NCI-H1417 treated with DMSO at 0.1 percent for 48 hours (cell line): ENCODE data around the gene AVEN.
"Not testable (repeated sequence)": the region's sequence is repeated elsewhere in the genome, so short reads cannot be mapped to it uniquely, and the experiment has no call there.

Source experiments
- DNase-seq: peaks from one replicate; lab custom pipeline; 2025; lab: John Stamatoyannopoulos, UW

The AVEN gene

DNA sequence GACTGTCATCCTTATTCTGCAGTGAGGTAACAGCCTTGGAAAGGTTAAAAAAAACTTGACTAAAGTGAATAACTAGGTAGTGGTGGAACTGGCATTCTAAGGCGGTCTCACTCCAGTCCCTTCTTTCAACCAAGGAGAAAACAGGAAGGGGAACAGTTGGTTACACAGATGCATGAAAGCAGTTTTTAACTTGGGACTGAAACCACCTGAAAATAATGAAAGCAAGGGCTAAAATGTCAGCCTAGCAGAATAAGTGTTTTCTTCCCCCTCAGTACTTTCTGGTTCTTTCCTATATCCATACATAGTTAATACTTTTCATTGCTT lies 748 bp upstream of the AVEN start:
- DNase-seq = no peak

DNA sequence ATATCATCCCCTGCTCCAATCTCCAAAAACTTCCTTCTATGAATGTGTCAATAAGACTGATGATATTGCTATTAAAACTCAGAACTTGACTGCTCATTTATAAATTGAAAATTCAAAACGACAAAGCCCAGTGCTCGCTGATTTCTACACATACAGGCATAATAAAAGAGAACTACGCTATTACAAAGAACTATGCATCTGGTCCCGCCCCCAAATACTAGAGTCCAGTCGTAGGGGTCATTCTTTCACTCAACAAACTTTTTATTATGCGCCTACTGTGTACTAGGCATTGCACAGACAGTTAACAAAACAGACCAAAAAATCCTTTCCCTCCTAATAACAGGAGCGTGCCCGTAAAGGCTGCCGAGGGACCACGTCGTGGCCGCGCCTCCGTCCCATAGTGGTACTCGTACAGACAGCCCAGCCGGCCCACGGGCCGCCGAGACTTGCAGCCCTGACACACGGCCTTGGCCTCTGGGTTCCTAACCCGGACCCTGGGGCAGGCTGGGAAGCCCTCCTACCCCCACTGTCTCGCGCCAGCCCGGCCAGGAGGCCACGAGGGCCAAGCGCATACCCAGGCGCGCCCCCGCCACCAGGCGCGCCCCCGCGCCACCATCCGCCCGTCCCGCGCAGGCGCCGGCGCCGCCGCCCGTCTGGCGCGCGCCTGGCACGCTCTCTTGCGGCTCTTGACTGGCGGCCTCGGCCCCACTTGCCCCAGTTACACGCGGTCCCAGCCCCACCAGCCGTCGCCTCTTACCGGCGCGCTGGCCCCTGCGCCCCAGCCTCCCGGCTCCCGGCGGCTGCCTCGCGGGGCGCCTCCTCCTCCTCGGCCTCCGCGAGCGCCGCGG lies 757 bp downstream of the AVEN start:
- peak; percentile 51 for DNase-seq

DNA sequence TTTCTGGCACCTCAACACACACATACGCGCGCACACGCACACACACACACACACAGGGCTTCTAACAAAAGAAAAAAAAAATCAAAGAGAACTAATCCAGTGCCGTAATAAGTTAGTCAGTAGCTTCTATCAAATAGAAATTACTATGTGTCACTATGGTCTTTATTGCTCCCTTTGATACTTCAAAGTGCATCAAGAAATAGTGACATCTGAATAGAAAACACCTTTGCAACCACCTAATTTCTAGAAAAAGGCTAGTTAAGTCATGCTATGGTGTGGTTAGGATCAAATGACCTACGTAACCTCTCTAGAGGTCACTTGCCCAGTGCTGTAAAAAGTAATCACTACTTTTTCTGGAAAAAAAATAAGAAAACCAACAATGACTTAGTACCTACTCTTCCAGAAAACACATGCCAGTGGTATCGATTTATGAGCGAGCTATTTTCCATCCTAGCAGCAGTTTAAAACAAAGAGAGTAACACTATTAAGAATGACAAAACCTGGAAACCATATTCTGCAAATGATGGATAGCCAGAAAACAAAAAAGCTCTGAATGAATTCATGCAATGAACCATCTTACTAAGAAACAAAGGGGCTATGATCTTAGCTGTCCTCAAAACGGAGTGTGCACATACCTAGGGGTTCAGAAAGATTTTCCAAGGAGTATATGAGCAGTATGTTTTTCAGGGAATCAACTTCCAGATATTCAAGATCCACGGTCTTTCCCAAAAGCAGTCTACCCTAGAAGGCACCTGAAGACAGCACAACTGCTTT lies 6.8 kb downstream of the AVEN start:
- no peak for DNase-seq

DNA sequence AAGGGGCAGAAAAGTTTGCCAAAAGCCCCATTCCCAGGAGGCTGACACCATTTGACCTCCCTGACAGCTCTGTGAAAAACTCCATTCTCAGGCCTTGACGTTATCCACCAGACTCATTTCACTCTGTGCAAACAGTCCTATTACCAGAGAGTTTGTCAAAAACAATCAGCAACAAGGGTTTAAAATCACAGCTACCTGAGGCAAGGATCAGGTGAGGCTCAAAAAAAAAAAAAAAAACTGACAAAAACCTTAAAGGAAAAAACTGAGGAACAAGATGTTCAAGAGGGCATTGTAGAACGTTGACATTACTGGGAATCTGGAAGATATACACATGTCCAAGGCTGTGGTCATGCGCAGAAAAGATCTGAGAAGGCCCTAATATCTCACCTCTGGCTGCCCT lies 11.4 kb downstream of the AVEN start:
- no peak for DNase-seq

DNA sequence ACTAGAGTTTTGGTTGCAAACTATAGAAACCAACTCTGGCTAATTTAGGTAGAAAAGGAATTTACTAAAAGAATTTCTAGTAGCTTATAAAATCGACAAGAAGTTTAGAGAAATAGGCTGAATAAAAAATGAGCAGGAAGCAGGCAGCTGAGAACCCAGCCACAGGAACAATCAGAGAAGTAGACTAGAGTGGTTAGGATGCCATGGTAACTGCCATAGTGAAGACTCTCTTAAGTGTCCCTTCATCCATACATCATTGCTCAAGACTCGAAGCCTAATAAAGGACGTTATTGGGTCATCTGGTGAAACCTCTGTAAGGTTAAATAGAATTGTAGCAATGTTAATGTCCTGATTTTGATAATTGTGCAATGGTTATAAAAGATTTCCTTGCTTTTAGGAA lies 13.8 kb downstream of the AVEN start:
- no peak for DNase-seq

DNA sequence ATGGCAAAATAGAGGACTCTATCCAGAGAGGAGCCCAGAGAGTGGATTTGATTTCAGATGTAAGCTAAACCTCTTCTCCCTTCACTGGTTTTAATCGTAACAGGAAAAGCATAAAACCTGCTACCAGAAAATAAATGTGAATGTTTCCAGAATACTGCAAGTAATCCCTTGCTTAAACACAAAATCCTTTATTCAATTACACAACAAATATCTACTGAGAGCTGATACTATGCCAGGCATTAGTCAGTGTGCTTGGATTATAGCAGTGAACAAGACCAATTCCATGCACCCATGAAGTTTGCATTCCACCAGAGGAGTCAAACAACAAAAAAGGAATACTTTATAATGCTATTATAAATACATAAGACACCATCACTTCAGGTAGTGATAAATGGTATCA lies 15.1 kb downstream of the AVEN start:
- DNase-seq = no peak

DNA sequence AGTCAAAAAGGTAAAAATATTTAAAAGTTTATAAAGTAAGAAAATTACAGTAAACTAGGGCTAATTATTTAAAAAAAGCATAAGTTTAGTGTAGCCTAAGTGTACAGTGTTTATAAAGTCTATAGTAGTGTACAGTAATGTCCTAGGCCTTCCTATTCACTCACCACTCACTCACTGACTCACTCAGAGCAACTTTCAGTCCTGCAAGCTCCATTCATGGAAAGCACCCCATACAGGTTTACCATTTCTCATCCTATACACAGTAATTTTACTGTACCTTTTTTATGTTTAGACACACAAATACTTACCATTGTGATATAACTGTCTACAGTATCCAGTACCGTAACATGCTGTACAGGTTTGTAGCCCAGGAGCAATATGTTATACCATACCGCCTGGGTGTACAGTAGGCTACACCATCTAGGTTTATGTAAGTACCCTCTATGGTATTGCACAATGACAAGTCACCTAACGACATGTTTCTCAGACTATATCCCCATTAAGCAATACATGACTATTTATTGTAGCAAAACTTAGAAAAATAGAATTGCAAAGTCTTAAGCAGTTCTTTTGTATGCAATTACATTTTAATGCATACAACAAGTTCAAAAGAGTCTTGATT lies 19.5 kb downstream of the AVEN start:
- DNase-seq = no peak

DNA sequence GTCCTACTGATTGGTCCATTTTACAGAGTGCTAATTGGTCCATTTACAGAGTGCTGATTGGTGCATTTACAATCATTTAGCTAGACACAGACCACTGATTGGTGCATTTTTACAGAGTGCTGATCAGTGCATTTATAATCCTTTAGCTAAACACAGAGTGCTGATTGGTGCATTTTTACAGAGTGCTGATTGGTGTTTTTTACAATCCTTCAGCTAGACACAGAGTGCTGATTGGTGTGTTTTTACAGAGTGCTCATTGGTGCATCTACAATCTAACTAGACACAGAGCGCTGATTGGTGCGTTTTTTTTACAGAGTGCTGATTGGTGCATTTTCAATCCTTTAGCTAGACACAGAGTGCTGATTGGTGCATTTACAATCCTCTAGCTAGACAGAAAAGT lies 20.3 kb downstream of the AVEN start:
- DNase-seq = not testable (repeated sequence)

DNA sequence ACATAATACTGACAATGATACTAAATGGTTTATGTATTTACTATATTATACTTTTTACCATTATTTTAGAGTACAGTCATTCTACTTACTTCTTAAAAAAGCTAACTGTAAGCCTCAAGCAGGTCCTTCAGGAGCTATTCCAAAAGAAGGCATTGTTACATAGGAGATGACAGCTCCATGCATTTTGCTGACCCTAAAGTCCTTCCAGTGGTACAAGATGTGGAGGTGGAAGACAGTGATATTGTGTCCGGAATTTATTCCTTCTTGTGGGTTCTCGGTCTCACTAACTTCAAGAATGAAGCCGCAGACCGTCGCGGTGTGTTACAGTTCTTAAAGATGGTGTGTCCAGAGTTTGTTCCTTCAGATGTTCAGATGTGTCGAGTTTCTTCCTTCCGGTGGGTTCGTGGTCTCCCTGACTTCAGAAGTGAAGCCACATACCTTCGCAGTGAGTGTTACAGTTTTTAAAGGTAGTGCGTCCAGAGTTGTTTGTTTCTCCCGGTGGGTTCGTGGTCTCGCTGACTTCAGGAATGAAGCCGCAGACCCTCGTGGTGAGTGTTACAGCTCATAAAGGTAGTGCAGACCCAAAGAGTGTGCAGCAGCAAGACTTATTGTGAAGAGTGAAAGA lies 20.9 kb downstream of the AVEN start:
- no peak for DNase-seq

DNA sequence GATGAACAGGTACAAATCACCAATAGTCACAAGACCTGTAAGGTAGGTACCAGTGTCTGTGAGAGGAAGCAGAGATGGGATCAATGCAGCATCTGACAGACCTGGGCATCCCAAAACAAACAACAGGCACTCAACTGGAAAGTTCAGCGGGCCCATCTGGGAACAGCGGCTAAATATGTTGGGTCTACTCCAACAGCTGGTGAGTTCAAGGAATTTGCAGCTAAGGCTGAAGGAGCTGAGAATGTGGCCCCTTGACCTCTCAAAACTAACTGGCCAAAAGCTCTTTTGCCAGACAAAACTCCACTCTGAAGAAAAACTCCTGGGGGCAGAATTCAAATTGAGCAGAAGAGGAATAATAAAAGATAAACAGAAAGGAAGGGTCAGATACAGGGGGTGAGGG lies 24.4 kb downstream of the AVEN start:
- DNase-seq = no peak

DNA sequence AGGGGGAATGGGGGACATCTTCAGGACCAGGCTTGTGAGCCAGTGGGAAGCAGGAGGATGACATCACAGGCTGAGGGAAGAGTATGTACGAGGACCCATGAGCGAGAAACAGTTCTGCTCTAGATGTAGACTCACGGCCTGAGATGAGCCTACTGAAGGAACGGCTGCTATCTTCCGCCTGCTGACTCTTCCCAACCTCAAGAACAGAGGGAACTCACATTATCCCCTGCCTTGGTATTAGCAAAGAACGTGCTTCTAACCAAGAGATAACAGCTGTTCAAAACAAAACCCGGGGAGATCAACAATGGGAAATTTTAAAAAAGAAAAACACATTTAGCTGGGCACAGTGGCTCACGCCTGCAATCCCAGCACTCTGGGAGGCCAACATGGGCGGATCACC lies 25.3 kb downstream of the AVEN start:
- no peak for DNase-seq

DNA sequence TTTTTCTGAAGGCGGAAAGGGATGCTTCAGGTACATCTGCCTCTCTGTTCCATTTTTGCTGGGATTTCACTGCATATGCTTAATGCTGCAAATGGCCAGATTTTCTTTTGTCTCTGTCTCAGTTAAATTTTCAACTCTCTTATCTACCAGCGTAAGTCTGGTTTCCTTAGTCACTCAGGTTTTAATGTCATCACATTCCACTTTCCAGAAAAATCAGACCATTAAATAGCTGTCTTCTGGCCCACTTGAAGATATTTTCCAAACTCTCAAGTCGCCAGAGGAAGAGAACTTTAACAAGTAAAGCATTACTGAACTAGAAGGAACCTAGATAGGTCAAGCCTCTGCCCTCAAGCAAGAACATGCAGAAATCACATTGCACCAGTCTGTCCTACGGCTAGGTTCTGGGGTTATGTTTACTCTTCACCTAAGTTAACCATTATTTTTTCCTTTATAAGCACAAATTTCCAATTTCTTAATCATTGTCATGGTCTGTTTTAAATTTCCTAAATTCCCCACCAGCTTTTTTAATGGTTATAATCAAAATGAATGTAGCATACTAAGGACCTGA lies 26.5 kb downstream of the AVEN start:
- no peak for DNase-seq

DNA sequence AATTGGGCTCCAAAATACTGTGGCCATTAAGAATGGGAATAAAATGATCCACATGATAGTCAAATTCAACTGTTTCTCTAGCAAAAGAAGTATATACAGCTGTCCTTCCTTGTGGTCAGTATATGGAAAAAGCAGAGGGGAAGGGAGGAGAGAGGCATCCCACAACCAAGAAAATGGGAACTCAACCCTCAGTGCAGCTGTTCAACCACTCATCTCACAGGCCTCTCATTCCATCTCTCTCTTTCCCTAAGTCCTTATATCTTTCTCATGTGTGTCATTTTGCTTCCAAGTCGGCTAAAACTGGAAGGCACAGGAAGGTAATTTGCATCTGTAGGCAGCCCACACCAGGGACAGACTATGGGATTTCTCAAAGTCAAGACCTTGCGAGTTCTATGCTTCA lies 27.5 kb downstream of the AVEN start:
- DNase-seq = no peak

DNA sequence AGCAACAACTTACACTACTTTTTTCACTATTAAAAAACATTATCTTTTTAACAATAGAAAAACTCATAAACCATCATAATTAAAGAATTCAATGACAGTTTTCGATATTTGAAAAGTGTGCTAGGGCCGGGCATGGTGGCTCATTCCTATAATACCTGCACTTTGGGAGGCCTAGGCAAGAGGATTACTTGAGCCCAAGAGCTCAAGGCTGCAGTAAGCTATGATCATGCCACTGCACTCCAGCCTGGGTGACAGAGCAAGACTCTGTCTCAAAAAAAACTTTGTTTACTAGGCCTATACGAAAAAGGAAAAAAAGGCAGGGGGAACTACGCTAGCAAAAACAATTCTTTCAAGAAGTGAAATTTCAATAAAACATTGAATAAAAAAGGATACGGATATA lies 28.1 kb downstream of the AVEN start:
- DNase-seq = no peak

DNA sequence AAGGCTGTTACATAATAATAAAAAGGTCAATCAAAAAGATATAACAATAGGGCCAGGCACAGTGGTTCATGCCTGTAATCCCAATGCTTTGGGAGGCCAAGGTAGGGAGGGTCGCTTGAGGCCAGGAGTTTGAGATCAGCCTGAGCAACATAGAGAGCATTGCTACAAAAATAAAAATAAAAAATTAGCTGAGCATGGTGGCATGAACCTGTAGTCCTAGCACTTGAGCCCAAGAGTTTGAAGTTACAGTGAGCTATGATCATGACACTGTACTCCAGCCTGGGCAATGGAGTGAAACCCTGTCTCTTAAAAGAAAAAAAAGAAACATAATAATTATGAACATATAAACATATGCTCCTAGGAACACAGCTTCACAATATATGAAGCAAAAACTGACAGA lies 29.3 kb downstream of the AVEN start:
- no peak for DNase-seq

DNA sequence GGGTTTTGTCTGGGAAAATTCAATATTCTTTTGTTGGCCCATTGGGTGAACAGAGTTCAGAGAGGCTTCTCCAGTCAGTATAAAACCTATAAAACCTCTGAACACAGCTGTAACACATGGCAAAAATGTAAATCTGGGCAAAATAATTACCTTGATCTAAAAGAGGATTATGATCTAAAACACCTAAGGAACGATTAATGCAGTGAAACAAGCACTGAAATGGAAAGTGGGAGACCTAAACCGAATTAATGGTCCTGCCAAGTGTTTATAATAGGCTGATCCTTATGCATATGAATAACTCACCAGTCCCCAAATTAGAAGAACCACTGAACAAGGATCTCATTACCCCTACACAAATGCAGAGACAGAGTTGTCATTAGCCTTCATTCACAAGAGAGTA lies 32.6 kb downstream of the AVEN start:
- no peak for DNase-seq

DNA sequence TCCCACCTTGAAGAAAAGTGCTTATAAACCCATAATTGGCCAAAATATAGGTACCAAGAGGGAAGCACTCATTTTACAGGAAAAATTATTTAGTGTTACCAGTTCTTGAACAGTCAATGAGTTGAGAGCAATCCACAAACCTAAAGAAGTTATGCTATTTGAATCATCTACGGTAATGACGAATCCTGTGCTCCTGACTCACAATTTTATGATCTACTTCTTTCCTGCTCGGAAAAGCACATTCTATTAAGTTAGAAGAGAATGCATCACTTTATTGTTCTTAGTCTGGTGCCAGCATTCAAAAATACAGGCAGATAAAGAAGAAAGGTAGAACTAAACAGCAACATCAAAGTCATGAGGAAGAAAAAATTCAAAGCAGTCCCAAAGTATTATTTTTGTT lies 37.5 kb downstream of the AVEN start:
- no peak for DNase-seq

DNA sequence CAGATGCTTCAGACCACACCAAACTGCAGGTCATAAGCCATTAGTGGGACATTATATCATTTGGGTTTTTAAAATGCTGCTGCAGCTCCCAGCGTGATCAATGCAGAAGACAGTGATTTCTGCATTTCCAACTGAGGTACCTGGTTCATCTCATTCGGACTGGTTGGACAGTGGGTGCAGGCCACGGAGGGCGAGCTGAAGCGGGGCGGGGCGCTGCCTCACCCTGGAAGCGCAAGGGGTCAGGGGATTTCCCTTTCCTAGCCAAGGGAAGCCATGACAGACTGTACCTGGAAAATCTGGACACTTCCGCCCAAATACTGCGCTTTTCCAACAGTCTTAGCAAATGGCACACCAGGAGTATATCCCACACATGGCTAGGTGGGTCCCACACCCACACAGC lies 43.3 kb downstream of the AVEN start:
- not testable (repeated sequence) for DNase-seq

DNA sequence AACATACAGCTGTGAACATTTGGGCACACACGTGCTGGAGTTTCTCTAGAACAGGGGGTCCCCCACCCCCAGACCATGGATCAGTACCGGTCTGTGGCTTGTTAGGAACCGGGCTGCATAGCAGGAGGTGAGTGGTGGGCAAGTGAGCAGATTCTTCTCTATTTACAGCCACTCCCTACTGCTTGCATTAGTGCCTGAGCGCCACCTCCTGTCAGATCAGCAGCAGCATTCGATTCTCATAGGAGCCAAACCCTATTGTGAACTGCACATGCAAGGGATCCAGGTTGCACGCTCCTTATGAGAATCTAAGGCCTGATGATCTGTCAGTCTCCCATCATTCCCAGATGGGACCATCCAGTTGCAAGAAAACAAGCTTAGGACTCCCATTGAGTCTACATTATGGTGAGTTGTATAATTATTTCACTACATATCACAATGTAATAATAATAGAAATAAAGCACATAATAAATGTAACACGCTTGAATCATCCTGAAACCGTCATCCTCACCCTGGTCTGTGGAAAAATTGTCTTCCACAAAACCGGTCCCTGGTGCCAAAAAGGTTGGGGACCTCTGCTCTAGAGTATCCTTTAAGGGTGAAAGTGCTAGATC lies 44.9 kb downstream of the AVEN start:
- DNase-seq = no peak

DNA sequence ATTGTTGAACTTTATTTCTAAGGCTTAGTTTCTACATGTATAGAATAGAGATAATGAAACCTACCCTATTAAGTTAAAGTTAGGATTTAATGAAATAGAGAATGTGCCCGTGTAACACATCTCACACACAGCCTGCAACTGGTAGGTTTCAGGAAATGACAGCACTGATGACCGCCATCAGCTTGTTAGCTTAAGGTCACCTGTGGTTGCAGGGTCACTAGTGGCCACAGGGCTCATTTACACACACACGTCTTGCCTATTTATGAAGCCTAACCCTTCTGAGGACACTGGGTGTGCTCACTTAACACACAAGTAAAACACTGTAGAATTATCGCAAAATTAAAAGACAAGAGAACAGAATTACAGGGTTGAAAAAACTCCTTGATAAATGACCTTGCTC lies 50.6 kb downstream of the AVEN start:
- DNase-seq = no peak

DNA sequence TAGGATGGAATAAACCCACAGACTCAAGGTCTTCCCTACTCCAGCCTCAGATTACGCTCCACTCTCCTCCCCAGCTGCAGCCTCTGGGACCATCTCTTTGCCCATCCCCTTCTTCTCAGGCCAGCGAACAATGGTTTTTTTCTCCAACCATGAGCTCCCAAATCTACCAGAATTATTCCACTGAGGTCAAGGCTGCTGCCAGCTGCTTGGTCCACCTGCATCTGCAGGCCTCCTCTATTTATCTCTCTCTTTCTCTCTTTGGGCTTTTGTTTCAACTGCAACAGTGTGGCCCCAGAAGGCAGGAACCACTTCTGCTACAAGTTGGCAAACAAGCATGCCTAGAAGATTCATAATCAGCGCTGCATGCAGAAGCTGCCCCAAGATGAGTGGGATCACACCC lies 51.6 kb downstream of the AVEN start:
- no peak for DNase-seq

DNA sequence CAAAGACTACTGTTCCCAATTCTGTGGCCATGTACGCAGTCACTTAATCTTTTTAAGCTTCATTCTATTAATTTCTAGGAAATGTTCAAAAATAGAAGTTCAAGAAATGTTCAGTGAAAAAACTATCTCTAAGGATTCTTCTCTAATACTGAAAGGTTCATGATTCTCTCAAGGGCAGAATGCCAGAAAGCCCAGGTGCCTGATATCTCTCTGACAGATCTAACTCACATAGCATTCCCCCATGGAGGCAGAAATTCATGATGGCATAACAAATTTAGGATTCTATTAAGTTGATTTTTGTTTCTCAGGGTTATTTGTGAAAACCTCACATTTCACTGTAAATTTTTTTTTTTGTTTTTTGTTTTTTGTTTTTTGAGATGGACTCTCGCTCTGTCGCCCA lies 53.3 kb downstream of the AVEN start:
- no peak for DNase-seq
